PFSK-1 (cell line): ENCODE results near the gene SPOCD1.

Source experiments
- FOXP2 ChIP-seq: optimal IDR thresholded peaks from 2 replicates; pipeline ENCODE3; 2011; ENCODE audit warnings: borderline replicate concordance, control low read depth, inconsistent platforms; ENCODE audit not compliant: insufficient read depth; ENCODE audit errors: extremely low read length, extremely low read depth
- POLR2AphosphoS5 ChIP-seq: IDR thresholded peaks from 2 replicates; pipeline ENCODE4 v1.6.1; 2012; ENCODE audit warnings: low read depth, mild to moderate bottlenecking, control low read depth, low read length, moderate library complexity
- REST ChIP-seq, 2 experiments: IDR thresholded peaks; 2 replicates each; pipeline versions ENCODE4 v1.6.1 to v1.8.0; 2011 to 2012; ENCODE audit warnings: low read depth in 2 of 2, low read length in 2 of 2, control low read depth in 1 of 2, inconsistent platforms in 1 of 2, mild to moderate bottlenecking in 1 of 2, moderate library complexity in 1 of 2; ENCODE audit not compliant: insufficient read depth in 1 of 2
- SIN3A ChIP-seq: IDR thresholded peaks from 2 replicates; pipeline ENCODE4 v1.6.1; 2012; ENCODE audit warnings: mild to moderate bottlenecking, low read length, moderate library complexity, borderline replicate concordance; ENCODE audit not compliant: insufficient read depth
- TAF1 ChIP-seq: IDR thresholded peaks from 2 replicates; pipeline ENCODE4 v1.6.1; 2012; ENCODE audit warnings: low read length, control low read depth, borderline replicate concordance; ENCODE audit not compliant: insufficient read depth

SPOCD1 gene

GRCh38 chr1:31761883-31762282 is 53.9 kb downstream of the SPOCD1 start:
- TF ChIP-seq FOXP2 (no peak), POLR2AphosphoS5 (no peak)

- TF ChIP-seq FOXP2 (no peak), REST (IDR thresholded peaks at IDR 0.05; ENCODE audit: insufficient read depth in 1 of 2, low read depth in 2 of 2, low read length in 2 of 2) (no peak), POLR2AphosphoS5 (no peak), SIN3A (no peak), TAF1 (no peak)
These were observed 55.1 kb downstream of the SPOCD1 start for GRCh38 chr1:31760471-31761470.

- TF ChIP-seq POLR2AphosphoS5: no peak
- no peak for TF ChIP-seq SIN3A
- no peak for TF ChIP-seq TAF1
- no peak for TF ChIP-seq REST (IDR thresholded peaks at IDR 0.05; ENCODE audit: insufficient read depth in 1 of 2, low read depth in 2 of 2, low read length in 2 of 2)
- no peak for TF ChIP-seq FOXP2
These were observed 56.4 kb downstream of the SPOCD1 start for GRCh38 chr1:31759298-31760023.

GRCh38 chr1:31758823-31759222 is 57.0 kb downstream of the SPOCD1 start:
- TF ChIP-seq SIN3A (no peak), POLR2AphosphoS5 (no peak), FOXP2 (no peak), REST (IDR thresholded peaks at IDR 0.05; ENCODE audit: insufficient read depth in 1 of 2, low read depth in 2 of 2, low read length in 2 of 2) (no peak), TAF1 (no peak)

- TF ChIP-seq REST (IDR thresholded peaks at IDR 0.05; ENCODE audit: insufficient read depth in 1 of 2, low read depth in 2 of 2, low read length in 2 of 2): no peak
- TF ChIP-seq POLR2AphosphoS5: no peak
- TF ChIP-seq TAF1: no peak
- no peak for TF ChIP-seq FOXP2
- TF ChIP-seq SIN3A: no peak
These were observed 57.8 kb downstream of the SPOCD1 start for GRCh38 chr1:31757989-31758388.
